Measurements from ENCODE around the gene BMPR1A.

Gene BMPR1A

GRCh38 chr10:86756511-86757112 is at the start of gene BMPR1A:
Gene BMPR1A (plus strand): TSS chr10:86756619. CDS start chr10:86876019, 119,400 bp downstream.
- H3K4me3 Mint-ChIP-seq: peak within 1 kb of the TSS; percentile 89
- no peaks in the 10 kb centered on the region for H3K9me3 Mint-ChIP-seq
- peaks cover 65% of the 10 kb centered on the region for H3K27me3 Mint-ChIP-seq
- H3K4me1 Mint-ChIP-seq: peaks cover 43% of the 10 kb centered on the region
- DNase-seq: no peak
- peak within 1 kb of the TSS; percentile 83 to 89 for H3K27ac Mint-ChIP-seq
- ATAC-seq: peak; percentile 72

GRCh38 chr10:86706977-86707376 is 49.4 kb upstream of the BMPR1A start:
- Mint-ChIP-seq H3K4me1 (peaks cover 23% of the 10 kb centered on the region), H3K4me3 (no peak overlapping the region), H3K27ac (no peak overlapping the region), H3K27me3 (no peaks in the 10 kb centered on the region), H3K9me3 (no peaks in the 10 kb centered on the region)
- DNase-seq: no peak
- ATAC-seq: no peak

- no peak overlapping the region for H3K4me3 Mint-ChIP-seq
- no peak overlapping the region for H3K27ac Mint-ChIP-seq
- no peaks in the 10 kb centered on the region for H3K27me3 Mint-ChIP-seq
- H3K4me1 Mint-ChIP-seq: peaks cover 27% of the 10 kb centered on the region
- no peak for ATAC-seq
- no peaks in the 10 kb centered on the region for H3K9me3 Mint-ChIP-seq
- no peak for DNase-seq
Measured at GRCh38 chr10:86707505-86707904, 48.9 kb upstream of the BMPR1A start.

GRCh38 chr10:86708068-86708782 is 48.2 kb upstream of the BMPR1A start:
- H3K4me3 Mint-ChIP-seq: no peak overlapping the region
- H3K27ac Mint-ChIP-seq: no peak overlapping the region
- DNase-seq (no peak), ATAC-seq (no peak)
- no peaks in the 10 kb centered on the region for H3K9me3 Mint-ChIP-seq
- H3K4me1 Mint-ChIP-seq: peaks cover 27% of the 10 kb centered on the region
- no peaks in the 10 kb centered on the region for H3K27me3 Mint-ChIP-seq

GRCh38 chr10:86708783-86709380 is 47.5 kb upstream of the BMPR1A start:
- H3K9me3 Mint-ChIP-seq: no peaks in the 10 kb centered on the region
- H3K27ac Mint-ChIP-seq: no peak overlapping the region
- peaks cover 27% of the 10 kb centered on the region for H3K4me1 Mint-ChIP-seq
- DNase-seq: no peak
- no peak for ATAC-seq
- H3K27me3 Mint-ChIP-seq: no peaks in the 10 kb centered on the region
- no peak overlapping the region for H3K4me3 Mint-ChIP-seq

DNA sequence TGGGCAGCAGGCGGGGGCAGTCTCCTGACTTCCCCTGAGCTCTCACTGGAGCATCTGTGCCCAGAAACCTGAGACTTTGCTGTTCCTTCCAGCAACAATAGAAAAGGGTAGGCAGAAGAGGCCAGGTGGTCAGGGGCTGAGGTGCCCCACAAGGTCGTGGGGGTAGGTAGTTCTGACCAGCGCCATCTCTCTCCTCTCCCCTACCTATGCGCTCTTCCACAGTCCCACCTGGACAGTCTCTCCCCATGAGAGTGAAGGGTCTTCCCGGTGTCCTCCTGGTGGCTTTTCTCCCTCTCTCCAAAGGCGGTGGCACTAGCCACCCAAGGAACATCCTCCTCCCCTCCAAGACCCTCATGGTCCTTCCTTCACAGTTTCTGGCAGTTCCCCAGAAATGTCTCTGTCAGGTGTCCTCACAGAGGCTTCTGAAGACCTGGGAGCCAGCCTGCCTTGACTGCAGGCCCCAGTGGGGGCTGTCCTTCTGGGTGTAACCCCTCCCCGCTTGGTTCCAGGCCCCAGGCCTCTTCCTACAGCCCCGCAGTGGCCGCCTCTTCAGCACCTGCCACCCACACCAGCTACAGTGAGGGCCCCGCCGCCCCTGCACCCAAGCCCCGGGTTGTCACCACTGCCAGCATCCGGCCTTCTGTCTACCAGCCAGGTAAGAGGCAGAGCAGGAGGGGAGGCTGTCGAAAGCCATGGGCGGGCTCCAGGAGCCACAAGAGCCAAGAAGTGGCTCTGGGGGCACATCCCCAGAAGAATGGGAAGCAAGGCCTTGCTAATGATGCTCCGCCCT is 46.8 kb upstream of the BMPR1A start:
- H3K27ac Mint-ChIP-seq: peak overlapping the region in 1 of 2 donors; percentile 94
- DNase-seq (no peak), ATAC-seq (no peak)
- H3K9me3 Mint-ChIP-seq: no peaks in the 10 kb centered on the region
- no peaks in the 10 kb centered on the region for H3K27me3 Mint-ChIP-seq
- H3K4me3 Mint-ChIP-seq: peak overlapping the region; percentile 79 to 89
- H3K4me1 Mint-ChIP-seq: peaks cover 27% of the 10 kb centered on the region

DNA sequence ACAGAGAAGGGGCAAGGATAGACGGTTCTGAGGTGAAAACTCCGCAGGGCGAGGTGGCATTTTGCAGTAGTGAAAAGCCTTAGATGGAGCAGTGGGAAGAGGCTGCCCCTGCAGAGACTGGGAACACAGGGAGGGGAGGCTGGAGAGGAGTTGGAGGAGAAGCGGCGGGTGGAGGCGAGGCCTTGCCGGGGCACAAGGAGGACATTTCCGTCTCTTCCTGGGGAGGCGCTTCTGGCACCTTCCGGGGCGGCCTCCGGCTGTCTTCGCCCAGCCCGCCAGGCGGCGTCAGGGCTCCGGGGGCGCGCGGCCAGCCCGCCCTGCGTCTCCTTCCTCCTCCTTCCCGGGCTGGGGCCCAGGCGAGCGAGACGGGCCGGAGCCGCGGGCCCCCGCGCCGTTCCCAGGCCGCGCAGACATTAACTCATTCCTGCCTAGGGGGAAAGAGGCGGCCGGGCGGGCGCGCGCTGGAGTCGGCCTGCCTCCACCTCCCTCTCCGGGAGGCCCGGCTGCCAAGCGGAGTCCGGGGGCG is 45.4 kb upstream of the BMPR1A start:
- Mint-ChIP-seq H3K27me3 (no peaks in the 10 kb centered on the region), H3K4me1 (peaks cover 27% of the 10 kb centered on the region), H3K4me3 (peak overlapping the region; percentile 79 to 89), H3K9me3 (no peaks in the 10 kb centered on the region), H3K27ac (peak overlapping the region; percentile 98)
- DNase-seq: peak; percentile 89 to 90
- peak; percentile 89 for ATAC-seq

DNA sequence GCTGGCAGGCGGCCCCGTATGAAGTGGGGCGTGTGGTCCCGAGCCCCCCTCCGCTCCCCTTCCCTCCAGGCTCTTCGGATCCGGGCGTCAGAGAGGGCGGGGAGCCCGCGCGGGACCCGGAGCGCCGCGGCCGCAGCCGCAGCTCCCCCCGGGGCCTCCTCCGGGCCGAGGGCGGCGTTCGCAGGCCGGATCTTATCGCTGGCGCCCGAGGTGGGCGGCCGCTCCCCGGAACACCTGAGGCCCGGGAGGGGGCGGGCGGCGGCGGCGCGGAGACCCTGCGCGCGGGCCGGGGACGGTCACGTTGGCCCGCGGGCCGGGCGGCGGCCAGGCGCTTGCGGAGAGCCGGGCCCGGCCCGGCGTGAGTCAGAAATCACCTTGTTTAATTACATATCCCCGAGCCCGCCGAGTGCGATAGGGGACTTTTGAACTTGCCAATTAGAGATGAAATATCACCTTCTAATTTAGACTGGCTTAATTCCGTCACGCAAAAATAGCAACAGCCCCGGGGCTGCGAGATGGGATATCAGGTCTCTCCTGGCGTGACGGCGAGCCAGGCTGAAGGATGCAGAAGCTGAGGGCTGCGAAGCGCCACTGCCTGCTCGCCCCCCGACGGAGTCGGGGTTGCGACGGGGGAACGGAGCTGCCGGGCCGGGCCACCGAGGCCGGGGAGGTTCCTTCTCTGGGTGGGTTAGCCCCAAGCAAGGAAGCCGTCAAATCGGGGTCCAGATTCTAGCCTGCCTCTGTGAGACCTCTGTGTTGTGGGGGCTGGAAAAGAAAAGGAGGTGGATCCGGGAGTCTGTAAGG is 44.7 kb upstream of the BMPR1A start:
- Mint-ChIP-seq H3K9me3 (no peaks in the 10 kb centered on the region), H3K27ac (peak overlapping the region; percentile 98), H3K4me1 (peaks cover 27% of the 10 kb centered on the region), H3K27me3 (no peaks in the 10 kb centered on the region), H3K4me3 (peak overlapping the region; percentile 93 to 99)
- ATAC-seq (peak; percentile 68), DNase-seq (peak; percentile 59 to 60)

- Mint-ChIP-seq H3K9me3 (no peaks in the 10 kb centered on the region), H3K4me3 (peak overlapping the region; percentile 93 to 99), H3K4me1 (peaks cover 27% of the 10 kb centered on the region), H3K27me3 (no peaks in the 10 kb centered on the region), H3K27ac (peak overlapping the region; percentile 97 to 98)
- DNase-seq (no peak), ATAC-seq (no peak)
Measured at GRCh38 chr10:86712317-86712707, 44.1 kb upstream of the BMPR1A start.

DNA sequence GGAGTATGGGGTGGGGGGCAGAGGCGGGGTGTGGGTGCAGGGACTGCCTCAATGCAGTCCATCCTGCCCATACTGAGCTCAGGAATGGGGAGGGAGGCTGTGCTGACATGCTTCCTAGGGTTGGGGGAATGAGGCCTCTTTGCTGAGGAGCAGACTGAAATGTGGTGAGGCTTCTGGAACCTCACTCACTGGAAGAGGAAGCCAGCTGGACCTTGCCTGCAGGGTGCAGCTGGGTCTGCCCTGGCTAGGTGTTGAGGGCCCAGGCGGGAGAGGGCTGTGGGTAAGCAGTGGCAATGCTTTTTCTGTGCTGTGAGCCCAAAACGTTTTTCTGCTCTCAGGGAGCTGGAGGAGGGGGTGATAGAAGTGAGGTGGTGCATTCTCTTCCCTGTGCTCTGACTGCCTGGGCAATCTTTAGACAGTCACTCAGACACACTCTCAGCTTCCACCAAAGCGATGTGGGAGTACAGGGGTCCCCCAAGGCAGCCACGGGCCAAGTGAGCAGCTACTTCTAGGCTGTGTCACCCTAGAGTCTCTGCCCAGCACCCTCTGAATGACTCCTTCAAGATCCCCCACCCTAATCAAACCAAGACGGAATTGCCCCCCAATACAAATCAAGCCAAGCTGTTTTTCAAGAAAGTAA is 41.1 kb upstream of the BMPR1A start:
- peaks cover 15% of the 10 kb centered on the region for H3K4me1 Mint-ChIP-seq
- no peaks in the 10 kb centered on the region for H3K9me3 Mint-ChIP-seq
- peaks cover under 1% of the 10 kb centered on the region for H3K27me3 Mint-ChIP-seq
- no peak overlapping the region for H3K27ac Mint-ChIP-seq
- H3K4me3 Mint-ChIP-seq: no peak overlapping the region
- ATAC-seq (no peak), DNase-seq (no peak)

GRCh38 chr10:86715836-86716235 is 40.6 kb upstream of the BMPR1A start:
- H3K4me1 Mint-ChIP-seq: peaks cover 9% of the 10 kb centered on the region
- peaks cover 6% of the 10 kb centered on the region for H3K27me3 Mint-ChIP-seq
- DNase-seq (no peak), ATAC-seq (no peak)
- H3K27ac Mint-ChIP-seq: no peak overlapping the region
- H3K4me3 Mint-ChIP-seq: no peak overlapping the region
- no peaks in the 10 kb centered on the region for H3K9me3 Mint-ChIP-seq

DNA sequence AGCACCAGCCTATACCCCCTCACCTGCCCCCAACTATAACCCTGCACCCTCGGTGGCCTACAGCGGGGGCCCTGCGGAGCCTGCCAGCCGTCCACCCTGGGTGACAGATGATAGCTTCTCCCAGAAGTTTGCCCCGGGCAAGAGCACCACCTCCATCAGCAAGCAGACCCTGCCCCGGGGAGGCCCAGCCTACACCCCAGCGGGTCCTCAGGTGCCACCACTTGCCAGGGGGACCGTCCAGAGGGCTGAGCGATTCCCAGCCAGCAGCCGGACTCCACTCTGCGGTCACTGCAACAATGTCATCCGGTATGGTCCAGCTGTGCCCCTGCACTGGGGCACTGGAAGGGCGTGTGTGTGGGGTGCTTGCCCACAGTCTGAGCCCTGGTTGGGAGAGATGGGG is 40.0 kb upstream of the BMPR1A start:
- peaks cover 6% of the 10 kb centered on the region for H3K4me1 Mint-ChIP-seq
- peaks cover 13% of the 10 kb centered on the region for H3K27me3 Mint-ChIP-seq
- H3K27ac Mint-ChIP-seq: no peak overlapping the region
- no peak overlapping the region for H3K4me3 Mint-ChIP-seq
- ATAC-seq (no peak), DNase-seq (no peak)
- H3K9me3 Mint-ChIP-seq: no peaks in the 10 kb centered on the region

DNA sequence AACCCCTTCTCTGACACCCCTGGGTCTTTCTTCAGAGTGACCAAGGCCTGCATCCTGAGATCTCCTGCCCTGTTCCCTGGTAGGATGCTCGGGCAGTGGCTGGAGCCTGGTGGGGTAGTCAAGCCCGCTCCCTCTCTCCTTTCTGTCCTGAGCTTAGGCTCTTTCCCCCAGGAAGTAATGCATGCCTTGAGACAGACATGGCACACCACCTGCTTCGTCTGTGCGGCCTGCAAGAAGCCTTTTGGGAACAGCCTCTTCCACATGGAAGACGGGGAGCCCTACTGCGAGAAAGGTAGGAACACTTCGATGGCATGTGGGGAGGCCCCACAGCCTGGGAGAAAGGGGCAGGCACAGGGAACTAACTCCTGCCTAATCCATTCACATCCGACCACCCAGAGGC is 37.9 kb upstream of the BMPR1A start:
- H3K27me3 Mint-ChIP-seq: peaks cover 16% of the 10 kb centered on the region
- no peak overlapping the region for H3K4me3 Mint-ChIP-seq
- no peaks in the 10 kb centered on the region for H3K9me3 Mint-ChIP-seq
- DNase-seq: no peak
- ATAC-seq: no peak
- H3K4me1 Mint-ChIP-seq: peaks cover 6% of the 10 kb centered on the region
- peak overlapping the region in 1 of 2 donors; percentile 22 for H3K27ac Mint-ChIP-seq

DNA sequence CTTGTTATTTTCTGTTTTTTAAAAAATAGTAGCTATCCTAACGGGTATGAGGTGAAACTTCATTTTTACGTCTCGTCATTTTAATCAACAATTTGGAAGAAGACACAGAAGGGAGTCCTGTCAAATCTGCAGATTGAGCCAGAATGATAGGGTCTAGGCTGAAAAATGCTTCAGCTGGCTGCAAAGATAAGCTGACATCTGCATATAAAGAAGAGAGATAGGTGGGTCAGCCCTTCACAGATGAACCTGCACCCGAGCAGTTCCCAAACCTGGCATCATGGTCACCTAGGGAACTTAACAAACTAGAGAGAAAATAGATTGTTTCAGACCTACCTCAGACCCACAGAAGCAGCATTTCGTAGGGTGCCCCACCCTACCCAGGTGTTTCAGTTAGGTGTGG is 35.2 kb upstream of the BMPR1A start:
- no peak for ATAC-seq
- Mint-ChIP-seq H3K27ac (no peak overlapping the region), H3K9me3 (no peaks in the 10 kb centered on the region), H3K4me3 (no peak overlapping the region), H3K4me1 (peaks cover 6% of the 10 kb centered on the region), H3K27me3 (peaks cover 16% of the 10 kb centered on the region)
- DNase-seq: no peak
